ENCODE measurements around the gene WDR27.
"Not testable (repeated sequence)": the region's sequence is repeated elsewhere in the genome, so short reads cannot be mapped to it uniquely, and the experiment has no call there.

WDR27 gene

GRCh38 chr6:169503422-169504152 is 198.2 kb downstream of the WDR27 start:
- DNase-seq: no peak

DNA sequence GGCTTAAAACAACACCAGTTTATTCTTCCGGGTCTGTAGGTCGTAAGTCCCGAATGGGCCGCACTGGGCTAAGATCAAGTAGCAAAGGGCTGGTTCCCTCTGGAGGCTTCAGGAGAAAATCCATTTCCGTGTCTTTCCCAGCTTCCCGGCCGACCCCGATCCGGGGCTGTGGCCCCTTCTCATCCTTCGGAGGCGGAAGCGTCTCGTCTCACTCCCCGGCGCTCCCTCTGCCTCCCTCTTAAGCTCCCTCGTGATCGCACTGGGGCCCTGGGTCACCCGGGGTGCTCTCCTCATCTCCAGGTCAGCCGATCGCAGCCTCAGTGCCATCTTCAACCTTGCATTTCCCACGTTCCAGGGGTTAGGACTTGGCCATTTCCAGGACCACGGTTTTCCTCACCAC is 199.4 kb downstream of the WDR27 start:
- DNase-seq: no peak

DNA sequence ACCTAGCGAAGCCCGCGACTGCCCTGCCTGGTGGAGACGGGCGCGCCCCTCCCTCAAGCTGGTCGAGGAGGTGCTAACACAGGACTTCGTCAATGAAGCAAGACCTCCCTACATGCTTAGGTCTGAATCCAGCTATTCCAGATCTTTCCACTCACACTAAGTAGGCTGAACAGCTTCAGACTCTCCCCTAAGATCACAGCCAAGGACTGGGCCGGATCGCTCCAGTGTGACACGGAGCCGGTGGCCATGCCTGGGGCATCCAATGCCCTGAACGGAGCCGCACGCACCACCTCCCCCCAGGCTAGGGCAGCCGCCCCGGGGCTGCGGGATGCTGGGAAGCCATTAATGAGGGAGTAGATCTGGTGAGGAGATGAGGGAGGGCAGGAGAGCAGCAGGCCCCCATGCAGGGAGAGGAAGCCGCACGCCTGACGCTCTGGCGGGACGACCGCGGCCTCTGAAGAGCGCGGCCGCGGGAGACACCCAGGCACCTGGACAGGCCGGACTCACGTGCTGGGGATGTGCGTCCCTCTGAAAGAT is 200.0 kb downstream of the WDR27 start:
- no peak for DNase-seq

GRCh38 chr6:169501128-169501527 is 200.7 kb downstream of the WDR27 start:
- no peak for DNase-seq

DNA sequence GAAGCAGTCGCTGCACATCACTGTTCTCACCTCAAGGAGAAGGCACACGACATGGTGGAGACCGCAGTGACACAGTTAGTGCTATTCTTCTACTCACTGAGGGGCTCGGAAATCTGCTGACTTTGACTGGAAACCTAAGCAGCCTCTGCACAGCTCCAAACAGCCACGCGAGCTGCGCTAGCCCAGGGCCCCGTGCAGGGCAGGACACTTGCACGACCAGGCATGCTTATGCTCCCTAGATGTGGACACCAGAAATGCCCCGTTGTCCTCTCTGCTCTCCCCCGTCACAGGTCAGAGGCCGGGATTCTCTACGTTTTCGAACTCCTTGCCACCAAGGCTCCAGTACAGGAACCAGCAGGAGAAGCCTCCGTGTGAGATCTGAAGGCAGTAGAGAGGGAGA is 201.1 kb downstream of the WDR27 start:
- DNase-seq: no peak

DNA sequence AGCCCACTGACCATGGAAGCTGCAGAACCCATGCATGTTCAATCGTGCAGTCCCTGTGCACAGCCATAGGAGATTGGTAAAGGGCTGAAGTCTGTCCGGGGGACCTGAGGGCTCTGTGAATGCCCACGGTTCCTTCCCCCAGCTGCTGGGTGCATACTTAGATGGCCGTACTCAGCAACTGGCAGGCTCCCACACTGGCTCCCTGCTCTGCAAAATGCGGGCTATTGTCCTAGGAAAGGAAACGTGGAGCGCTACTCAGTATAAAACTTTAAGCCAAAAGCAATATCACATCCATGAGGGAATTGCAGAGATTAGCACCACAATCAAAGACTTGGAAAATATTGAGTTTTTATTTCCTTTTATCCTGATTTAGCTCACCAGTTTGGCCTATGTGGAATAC is 202.0 kb downstream of the WDR27 start:
- no peak for DNase-seq

GRCh38 chr6:169498916-169499513 is 202.8 kb downstream of the WDR27 start:
- DNase-seq: no peak

GRCh38 chr6:169495601-169496000 is 206.2 kb downstream of the WDR27 start:
- DNase-seq: no peak

DNA sequence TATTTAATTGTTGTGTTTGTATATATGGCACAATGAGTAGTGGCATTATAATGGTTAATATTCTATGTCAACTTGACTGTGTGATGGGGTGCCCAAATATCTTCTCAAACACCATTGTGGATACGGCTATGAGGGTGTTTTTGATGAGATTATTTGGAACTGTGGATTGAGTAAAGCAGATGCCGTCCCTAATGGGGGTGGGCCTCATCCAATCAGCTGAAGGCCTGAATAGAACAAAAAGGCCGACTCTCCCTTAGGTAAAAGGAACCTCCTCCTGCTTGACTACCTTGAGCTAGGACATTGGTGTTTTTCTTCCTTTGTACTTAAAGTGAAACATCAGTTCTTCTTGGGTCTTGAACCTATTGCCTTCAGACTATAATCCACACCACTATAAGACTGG is 207.8 kb downstream of the WDR27 start:
- DNase-seq: no peak

- no peak for DNase-seq
Measured at GRCh38 chr6:169491482-169491881, 210.3 kb downstream of the WDR27 start.

DNA sequence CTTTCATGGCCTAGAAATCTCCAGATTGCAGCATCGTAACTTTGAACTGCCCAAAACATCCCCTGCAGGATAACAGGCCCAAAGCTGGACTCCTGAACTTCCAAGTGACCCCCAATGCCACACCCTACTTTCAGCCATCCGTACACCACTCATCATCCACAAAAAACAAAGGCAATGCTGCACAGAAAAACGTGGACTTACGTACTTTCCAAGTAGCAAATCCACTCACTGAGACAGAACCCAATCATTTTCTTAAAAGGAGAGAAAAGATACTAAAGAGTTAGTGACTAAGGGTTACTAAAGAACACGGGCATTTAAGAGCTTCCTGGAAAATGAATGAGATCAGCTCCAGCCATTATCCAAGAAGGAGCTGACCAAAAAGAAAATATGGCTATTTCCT is 211.0 kb downstream of the WDR27 start:
- DNase-seq: no peak

DNA sequence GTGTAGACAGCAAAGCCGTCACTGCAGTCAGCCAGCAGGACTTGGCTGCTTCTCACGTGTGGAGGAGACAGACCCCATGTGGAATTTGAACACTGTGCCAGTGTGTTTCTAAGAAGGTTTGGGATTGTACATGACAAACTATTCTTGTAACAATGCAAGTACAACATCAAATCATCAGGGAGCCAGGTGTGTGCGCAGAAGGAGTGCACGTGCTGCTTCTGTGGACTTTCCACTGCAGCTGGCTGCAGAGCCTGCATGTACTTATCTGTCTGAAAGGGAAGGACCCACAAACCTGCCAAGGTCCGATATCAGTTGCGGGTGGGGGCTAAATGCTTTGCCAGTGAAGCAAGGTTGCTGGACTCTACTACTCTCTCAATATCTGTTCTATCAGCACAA is 211.6 kb downstream of the WDR27 start:
- no peak for DNase-seq

DNA sequence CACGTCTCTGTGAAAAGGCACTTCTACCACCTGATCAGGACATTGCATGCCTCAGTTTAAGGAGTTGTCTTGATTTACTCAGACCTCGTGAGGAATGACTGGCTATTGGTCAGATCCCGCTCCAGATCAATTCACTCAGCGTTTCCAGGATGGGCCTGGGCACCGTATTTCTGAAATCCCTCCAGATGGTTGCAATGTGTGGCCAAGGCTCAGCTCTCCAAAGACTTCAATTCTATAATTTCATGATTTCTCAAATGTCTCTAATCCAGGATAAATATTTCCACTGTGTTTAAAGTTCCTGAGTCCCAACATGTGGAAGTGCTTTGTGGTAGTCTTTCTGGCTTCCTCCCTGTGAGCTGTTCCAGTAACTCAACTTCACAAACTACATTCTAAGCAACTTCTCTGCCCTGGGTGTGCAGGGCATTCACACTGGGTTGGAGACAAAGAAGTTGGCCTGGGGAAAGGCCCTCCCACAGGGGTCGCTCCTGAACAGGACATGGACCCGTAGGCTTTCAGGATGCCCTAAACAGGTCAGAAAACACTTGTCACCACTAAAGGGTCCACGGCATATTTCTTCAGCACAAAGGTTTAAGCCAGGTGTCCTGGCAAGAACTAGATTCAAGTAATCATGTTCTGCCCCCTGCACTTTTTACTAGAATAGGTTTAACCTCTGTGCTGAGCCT is 212.1 kb downstream of the WDR27 start:
- DNase-seq: no peak

- DNase-seq: peak; percentile 37
Measured at GRCh38 chr6:169487579-169488436, 214.0 kb downstream of the WDR27 start.

DNA sequence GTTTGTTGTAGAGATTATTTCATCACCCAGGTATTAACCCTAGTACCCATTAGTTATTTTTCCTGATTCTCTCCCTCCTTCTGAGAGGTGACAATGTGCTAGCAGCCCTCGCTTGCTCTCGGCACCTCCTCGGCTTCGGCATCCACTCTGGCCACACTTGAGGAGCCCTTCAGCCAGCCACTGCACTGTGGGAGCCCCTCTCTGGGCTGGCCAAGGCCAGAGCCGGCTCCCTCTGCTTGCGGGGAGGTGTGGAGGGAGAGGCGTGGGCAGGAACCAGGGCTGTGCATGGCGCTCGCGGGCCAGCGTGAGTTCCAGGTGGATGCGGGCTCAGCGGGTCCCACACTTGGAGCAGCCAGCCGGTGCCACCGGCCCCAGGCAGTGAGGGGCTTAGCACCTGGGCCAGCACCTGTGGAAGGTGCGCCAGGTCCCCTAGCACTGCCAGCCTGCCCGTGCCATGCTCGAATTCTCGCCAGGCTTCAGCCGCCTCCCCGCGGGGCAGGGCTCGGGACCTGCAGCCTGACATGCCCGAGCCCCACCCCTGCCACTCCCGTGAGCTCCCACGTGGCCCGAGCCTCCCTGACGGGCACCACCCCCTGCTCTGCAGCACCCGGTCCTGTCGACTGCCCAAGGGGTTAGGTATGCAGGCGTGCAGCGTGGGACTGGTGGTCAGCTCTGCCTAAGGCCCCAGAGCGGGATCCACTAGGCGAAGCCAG is 221.9 kb downstream of the WDR27 start:
- no peak for DNase-seq

GRCh38 chr6:169474362-169474761 is 227.5 kb downstream of the WDR27 start:
- DNase-seq: no peak

- no peak for DNase-seq
Measured at GRCh38 chr6:169473663-169474062, 228.2 kb downstream of the WDR27 start.

DNA sequence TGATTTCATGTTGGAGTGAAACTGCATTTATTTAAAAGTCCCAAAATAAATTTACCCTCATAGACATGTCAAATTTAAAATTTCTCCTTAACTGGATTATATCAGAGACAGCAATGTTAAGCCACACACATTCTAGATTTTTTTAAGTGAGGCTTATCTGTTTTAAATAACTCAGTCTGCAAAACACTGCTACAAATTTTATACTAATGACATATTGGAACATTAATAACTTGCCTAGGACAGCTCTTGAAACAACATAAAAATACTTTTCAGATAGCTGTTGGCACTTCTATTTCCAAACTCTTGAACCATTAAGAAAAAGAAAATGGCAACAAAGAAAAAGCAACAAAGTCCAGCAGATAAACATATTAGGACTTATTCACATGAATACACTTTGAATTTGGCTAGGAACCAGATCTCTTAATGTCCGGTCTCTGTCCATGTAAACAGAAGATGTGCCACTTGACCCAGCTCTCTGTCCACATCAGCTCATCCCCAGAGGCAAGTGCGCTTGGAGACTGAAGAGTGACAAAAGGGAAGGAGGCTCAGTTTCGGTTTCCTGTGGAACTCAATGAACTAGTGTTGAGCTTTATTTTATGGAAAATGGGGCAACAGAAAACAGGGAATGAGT is 228.9 kb downstream of the WDR27 start:
- DNase-seq: no peak

GRCh38 chr6:169470790-169471189 is 231.0 kb downstream of the WDR27 start:
- no peak for DNase-seq

DNA sequence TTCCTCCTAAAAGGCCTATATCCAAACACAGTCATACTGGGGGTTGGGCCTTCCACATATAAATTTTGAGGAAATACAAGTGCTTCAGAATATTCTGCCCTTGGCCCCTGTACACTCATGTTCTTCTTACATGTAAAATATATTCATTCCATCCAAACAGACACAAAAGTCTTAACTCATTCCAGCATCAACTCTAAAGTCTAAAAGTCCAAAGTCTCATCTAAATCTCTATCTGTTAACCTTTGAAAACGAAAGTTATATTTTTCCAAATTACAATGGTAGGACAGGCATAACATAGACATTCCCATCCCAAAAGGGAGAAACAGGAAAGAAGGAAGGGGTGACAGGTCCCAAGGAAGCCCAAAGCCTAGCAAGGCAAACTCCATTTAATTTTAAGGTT is 232.8 kb downstream of the WDR27 start:
- DNase-seq: no peak

DNA sequence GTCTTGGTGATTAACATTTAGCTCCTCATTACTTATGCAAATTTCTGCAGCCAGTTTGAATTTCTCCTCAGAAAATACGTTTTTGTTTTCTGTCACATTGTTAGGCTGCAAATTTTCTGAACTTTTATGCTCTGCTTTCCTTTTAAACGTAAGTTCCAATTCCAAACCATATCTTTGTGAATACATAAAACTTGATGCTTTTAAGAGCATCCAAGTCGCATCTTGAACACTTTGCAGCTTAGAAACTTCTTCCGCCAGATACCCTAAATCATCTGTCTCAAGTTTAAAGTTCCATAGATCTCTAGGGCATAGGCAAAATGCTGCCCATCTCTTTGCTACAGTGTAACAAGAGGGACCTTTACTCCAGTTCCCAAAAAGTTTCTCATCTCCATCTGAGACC is 234.1 kb downstream of the WDR27 start:
- not testable (repeated sequence) for DNase-seq

DNA sequence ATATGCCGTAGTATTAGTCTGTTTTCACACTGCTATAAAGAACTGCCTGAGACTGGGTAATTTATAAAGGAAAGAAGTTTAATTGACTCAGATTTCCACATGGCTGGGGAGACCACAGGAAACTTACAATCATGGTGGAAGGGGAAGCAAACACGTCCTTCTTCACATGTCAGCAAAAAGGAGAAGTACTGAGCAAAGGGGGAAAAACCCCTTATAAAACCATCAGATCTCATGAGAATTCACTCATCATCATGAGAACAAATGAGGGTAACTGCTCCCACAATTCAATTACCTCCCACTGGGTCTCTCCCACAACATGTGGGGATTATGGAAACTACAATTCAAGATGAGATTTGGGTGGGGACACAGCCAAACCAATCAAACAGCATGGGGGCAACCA is 235.6 kb downstream of the WDR27 start:
- not testable (repeated sequence) for DNase-seq

All from kidney glomerular epithelial cell (primary cell).